Regular cardiac myocyte (primary cell): ENCODE measurements around the gene FKBP2. TPM values are rescaled to one million over a fixed set of nuclear protein-coding genes. Genes with fewer than 3 reads are reported as not detected.

Source experiments
- total RNA-seq: library from RNA; depleted of rRNA; stranded (reverse); fragments of >200 nt; gene quantifications from 2 replicates; pipeline ENCODE4 v1.2.3, GENCODE V29; 2014

FKBP2 gene
- 86.8 and 87.4 TPM in 2 replicates for total RNA-seq

DNA sequence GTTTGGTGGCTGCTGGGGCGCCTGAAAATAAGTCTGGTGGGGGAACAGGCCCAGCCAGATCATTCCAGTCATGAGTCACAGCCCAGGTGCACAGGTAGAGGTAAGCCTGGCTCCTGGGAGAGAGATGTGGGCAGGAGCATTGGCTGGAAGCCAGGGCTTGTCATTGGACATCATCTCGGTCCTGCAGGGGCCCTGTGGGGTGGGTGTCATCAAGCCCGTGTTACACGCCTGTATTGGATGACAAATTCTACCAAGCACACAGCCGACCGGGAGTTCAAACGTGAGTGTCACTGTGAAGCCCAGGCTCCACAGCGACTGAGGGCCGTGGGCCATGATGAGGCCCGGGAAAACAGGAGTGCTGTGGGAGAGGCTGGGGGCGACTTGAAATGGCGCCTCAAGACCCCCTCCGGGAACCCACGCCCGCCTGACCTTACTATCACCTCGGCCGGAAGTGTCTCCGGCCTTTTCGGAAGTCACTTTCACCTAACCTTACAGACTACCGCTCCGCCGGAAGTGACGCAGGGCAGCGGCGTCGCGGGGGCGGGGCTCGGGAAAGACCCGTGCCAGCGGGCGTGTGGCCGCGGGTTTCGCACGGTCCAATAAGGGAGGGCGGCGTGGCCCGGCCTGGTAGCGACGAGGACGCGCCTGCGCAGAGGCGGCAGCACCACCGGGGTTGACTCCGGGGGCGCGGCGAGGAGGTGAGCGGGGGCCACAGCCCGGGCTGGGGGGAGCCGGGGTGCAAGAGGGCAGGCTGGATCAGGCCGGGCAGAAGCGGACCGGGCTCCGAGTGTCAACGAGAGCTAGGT, at the start of gene FKBP2:
Gene FKBP2 (plus strand): TSS at position 661 of the 806 bp plus-strand sequence. CDS start 1,293 bp downstream, outside the sequence.

DNA sequence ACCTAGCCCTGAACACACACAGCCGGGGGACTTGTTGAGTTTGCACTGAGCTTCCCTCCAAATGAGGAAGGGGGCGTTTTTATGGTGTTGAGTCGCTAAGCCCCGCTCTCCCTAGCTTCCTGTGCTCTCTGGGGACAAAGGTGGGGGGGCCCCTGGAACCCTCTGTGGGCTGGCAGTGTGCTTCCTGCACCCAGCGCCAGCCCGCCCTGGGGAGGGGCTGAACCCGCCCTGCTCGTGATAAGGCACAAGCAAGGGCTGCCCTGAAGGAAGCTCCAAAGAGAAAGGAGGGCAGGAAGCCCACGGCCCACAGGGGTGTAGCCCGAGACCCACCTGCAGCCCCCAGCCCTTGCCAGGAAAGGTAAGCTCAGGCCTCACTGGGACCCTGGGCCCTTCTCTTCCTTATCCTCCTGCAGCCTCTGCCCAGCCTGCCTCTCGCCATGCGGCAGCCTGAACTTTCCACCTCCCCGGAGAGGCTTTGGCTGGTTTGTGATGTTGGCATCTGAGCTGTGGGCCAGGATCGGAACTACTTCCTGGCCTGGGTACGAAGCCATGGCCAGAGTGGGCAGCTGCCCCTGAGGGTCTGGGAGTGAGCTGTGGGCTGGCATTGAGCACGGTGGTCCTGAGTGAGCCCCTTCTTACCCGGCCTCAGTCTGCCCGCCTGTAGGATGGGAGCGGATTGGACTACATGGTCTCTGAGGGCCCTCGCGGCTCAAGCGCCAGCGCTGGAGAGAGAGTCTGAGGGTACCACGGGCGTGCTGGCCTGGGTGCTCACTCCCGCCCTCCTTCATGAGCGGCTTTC, 34.2 kb upstream of the FKBP2 start, which contains the start of gene FERMT3:
Gene FERMT3 (plus strand): TSS at position 265 of the 799 bp plus-strand sequence. CDS start 644 bp downstream, outside the sequence.

DNA sequence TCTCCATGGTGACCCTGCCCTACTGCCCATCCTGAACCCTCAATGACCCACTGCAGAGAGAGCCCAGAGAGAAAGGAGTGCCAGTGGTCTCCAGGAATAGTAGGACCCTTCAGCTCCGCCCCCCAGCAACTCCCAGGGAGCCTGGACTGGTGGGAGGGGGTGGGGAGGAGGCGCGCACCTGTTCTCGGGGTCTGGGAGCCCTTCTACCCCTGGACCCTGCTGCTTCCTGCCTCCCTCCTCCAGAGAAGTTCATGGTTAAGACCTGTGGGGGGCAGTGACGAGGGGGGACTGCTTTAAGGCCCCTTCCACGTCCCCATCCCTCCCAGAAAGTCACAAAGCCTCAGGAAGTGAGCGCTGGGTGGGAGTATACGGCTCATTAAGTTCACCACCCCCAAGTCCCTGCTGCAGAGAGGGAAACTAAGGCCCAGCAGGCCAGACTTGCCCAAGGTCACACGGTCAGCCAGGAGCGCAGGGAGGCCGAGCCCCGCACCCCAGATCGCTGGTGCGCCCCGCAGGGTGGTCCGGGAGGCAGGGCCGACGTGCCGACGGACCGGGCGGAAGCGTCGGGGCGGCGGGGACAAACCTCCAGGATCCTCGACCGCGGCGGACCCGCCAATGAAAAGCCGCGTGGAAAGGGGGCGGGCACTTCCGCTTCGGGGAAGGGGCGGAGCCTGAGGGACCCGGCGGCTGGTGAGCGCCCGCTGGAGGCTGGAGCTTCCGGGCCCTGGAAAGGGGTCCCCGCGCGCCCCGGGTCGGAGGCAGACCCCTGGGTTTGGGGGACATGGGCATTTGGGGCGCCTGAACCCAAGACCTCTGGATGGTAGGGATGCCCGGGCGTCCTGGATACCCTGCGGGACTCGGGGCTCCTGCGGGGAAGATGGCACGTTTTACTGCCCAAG, 15.0 kb upstream of the FKBP2 start, which contains the start of the genes NUDT22 and TRPT1:
Gene NUDT22 (plus strand): TSS at position 667 of the 899 bp plus-strand sequence. CDS start 379 bp downstream, outside the sequence.
Gene TRPT1 (minus strand): TSS at position 579 of the 899 bp plus-strand sequence. CDS start 326 bp downstream, at position 253.

DNA sequence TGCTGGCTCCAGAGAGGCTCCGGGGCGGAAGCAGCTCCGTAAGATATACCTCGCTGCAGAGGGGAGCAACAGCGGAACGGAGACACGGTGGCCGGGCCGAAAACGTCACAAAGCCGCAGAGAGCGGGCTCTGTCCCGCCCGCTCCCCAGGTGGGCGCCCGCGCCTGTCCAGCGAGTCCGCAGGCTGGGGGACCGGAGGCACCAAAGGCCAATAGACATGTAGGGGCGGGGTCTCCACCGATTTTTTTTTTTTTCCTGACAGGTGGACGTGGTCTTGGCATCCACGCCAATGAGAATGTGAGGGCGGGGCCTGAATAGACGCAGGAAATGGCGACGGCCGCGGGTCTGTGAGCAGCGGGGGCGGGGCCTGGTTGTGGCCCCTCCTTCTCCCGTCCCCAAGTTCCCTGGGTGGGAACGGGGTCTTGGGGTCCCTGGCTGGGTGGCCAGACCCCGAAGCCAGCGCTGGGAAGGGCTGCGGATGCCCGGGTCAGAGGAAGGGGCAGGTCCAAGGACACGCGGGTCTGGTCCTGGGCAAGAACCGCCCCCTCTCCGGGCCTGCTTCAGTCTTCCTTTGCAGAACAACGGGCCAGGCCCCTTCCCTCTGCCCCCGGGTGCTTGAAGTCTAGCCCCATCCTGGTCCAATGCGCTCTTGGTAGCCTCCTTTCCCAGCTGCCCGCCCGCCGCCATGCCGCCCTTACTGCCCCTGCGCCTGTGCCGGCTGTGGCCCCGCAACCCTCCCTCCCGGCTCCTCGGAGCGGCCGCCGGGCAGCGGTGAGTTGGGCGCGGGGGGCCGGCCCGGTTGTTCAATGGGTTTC, 10.5 kb upstream of the FKBP2 start, which contains the start of gene DNAJC4:
Gene DNAJC4 (plus strand): TSS at position 378 of the 814 bp plus-strand sequence. CDS start 307 bp downstream, at position 685.

DNA sequence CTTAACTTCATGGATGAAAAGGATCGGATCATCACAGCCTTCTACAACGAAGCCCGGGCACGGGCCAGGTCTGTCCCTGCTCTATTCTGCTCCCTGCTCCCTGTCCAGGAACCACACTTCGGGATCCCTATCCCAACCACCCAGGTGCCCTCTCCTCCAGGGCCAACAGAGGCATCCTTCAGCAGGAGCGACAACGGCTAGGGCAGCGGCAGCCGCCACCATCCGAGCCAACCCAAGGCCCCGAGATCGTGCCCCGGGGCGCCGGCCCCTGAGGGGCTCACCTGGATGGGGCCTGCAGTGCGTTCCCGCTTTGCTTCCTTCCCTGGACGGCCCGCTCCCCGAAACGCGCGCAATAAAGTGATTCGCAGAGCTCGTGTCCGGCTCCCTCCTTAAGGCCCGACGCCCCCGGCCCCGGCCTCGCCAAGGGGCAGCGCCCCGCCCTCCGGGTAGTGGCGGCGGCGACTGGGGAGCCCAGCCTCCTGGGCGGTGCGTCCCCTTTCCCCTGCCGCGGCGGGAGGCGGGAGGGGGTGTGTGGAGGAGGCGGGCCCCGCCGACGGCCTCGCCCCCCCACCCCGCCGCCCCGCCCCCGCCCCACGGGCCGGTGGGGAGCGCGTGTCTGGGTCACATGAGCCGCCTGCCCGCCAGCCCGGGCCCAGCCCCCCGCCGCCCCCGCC, 6.8 kb upstream of the FKBP2 start, which contains the start of gene VEGFB:
Gene VEGFB (plus strand): TSS at position 672 of the 674 bp plus-strand sequence. CDS start 250 bp downstream, outside the sequence.

DNA sequence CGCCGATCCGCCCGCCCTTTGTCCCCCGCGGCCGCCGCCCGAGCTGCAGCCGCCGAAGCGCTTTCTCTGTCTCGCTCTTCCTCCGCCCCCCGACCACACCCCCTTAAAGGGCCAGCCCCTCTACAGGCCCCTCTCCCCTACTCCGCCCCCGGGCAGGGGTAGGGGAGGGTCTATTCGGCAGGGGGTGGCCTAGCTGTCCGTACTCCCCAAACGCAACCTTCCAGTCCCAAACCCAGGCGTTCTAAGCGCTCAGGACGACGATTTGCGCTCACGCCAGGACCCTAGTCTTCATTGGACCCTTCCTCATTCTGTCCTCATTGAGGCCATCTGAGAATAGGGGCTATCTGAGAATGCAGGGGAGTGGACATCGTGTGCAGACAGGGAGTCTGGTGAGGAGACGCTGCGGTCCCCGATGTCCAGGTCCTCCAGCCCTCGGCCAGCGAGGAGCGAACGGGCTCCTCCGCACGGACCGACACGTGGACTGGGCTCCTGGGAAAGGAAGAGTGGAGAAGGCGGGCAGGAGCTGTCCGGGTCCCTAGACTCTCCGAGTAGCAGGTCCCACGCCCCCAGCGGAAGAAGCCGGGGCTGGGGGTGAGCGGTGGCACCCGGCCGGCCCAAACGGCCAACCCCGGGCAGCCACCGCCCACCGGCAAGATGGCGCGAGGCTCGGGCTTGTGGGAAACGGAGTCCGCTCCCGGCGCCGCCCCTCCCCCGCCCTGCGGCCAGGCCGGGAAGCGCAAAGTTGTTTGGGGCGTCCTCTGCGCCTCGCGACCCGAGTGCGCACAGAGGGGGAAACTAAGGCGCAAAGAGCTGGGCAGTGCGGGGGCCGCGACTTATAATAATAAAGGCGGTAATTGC, 6.2 kb downstream of the FKBP2 start, which contains the start of gene PPP1R14B:
Gene PPP1R14B (minus strand): TSS at position 73 of the 858 bp plus-strand sequence. CDS start 270 bp downstream, outside the sequence.

DNA sequence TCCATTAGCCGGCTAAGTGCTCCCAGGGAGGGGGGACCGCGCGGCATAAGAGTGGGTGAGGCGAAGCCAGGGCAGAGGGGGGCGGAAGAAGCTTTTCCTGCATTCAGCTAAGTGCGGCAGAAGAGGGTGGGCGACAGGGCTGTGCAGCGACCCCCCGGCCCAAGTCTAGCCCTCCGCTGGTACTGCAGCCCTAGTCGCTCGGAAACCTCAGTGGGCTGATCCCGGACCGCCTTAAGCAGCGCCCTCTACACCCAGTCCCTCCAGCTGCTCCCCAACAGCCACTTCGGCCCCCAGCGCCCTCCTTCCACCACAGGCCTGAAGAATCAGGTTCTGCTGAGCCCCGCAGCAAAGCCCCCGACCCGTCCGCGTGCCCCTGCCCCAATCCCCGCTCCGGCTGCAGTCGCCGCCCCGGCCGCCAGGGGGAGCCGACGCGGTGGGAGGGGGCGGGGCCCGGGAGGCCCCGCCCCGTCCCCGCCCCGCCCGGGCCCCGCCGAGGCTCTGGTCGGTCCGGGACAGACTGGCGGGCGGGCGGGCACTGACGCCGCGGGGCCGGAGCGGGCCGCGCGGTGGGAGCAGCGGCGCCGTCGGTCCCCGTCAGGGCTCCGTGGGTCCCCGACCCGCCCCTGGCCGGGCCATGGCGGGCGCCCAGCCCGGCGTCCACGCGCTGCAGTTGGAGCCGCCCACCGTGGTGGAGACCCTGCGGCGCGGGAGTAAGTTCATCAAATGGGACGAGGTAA, 10.3 kb downstream of the FKBP2 start, which contains the start of gene PLCB3:
Gene PLCB3 (plus strand): TSS at position 515 of the 737 bp plus-strand sequence. CDS start 120 bp downstream, at position 635.

DNA sequence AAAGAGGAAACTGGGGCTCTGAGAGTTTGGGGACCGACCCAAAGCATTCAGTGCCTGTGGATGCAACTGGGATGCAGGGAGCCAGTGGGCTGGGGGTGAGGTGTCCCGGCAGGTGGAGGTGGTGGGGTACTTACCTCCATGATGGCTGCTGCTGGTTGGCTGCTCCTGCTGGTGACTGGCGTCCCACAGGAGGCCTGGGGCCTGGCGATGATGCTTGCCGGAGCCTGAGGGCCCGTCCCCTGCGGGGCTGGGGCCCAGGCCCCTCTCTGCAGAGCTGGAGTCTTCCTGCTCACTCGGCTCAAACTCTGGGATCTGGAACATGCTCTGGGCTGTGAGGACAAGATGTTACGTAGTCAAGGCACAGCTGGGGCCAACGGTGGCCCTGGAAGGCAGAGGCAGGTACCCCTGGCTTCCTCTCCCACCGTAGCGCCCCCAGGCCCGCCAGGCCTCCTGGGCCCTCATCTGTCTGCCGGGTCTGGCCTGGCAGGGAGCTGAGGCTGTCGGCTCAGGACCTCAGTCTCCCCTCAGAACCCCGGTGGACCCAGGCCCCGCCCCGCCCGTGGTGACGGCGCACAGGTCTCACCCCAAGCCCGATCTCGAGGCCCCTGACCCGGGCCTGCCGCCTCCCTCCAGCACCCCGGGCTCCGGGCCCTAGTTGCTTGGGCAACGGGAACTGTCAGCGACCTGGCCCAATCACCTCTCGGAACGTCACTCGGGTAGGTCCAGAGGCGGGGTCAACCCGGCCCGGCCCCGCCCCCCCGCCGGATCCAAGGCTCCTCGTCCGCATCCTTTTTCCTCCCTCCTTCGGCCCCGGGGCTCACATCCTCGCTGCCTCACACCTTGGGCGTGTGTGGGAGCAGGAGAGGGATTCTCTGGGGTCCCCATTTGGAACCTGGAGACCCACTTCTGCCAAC, 43.4 kb downstream of the FKBP2 start, which contains the start of gene BAD:
Gene BAD (minus strand): TSS at position 618 of the 914 bp plus-strand sequence. CDS start 297 bp downstream, at position 321.

DNA sequence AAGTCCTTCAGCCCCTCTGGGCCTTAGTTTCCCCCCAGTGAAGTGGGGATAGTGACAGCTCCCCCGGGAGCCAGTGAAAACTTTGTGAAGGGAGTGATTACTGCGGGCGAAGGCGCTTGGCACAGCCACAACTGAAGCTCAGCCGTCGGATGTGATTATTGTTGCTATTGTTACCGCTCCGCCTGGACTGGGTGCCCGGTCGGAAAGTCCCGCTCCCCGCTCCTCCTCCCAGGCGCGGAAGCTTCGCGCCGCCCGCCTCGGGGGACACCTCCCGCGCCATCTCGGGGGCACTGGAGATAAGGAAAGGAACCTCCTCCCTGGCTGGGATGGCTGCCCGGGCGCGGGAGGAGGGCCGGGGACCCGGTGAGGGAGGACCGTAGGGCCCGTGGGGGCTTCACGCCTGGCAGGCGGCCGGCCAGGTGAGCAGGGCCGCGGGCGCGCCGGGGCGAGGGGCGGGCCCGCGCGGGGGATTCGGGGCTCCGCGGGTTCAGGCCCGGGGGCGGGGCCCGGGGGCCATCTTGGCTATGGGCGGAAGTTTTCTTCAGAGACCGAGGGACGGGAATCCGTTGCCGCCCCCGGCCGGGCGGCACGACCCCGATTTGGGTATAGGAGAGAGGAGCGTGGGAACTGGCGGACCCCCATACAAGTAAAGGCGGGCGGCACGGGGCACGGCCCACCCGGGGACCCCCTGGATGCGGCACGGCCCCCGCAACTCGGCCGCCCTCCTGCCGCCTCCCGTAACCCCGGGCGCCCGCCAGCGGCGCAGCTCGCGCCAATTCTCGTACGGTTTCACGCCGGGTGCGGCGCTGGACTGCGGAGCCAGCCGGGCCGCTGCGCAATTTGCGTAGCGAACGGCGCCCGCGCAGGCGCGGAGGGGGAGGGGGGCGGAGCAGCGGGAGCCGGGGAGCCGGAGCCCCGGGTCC, 44.3 kb downstream of the FKBP2 start, which contains the start of gene GPR137:
Gene GPR137 (plus strand): TSS at position 887 of the 923 bp plus-strand sequence. CDS start 677 bp downstream, outside the sequence.

DNA sequence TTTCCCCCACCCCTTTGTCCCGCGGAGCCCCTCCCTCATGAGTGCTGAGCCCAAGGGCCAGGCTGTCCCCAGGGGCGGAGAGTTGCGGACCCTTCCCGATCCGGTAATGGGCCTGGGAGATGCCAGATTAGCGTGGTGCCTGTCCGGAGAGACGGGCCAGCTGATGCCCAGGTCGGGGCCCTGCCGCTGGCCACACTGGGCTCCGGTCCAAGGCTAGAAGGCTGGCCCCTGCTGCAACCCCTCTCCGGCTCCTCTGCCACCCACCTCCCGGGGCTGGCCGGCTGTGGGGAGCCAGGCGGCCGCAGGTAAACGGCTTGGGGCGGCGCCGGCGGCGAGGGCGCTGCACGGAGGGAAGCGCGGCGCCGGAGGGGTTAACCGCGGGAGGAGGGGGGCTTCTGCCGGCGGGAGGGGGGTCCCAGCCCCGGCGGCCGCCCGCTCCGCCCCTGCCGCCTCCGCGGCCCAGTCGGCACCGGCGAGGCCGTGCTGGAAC, 50.4 kb downstream of the FKBP2 start, which contains the start of gene KCNK4:
Gene KCNK4 (plus strand): TSS at position 41 of the 490 bp plus-strand sequence. CDS start 1,717 bp downstream, outside the sequence.

Other genes with a start within 250 kb of the FKBP2 start
- not detected in 2 replicates for gene FLRT1, start 205.2 kb upstream of the FKBP2 start, total RNA-seq
- 8.1 and 21.7 TPM in 2 replicates for gene MACROD1, start 75.0 kb upstream of the FKBP2 start, total RNA-seq
- 125 and 414 TPM in 2 replicates for gene STIP1, start 54.9 kb upstream of the FKBP2 start, total RNA-seq
- gene FERMT3, start 34.4 kb upstream of the FKBP2 start, total RNA-seq, result 6.7 and 9.6 TPM in 2 replicates
- gene TRPT1, start 14.9 kb upstream of the FKBP2 start, total RNA-seq, result 37.0 and 48.2 TPM in 2 replicates
- 61.7 and 73.2 TPM in 2 replicates for gene NUDT22, start 14.8 kb upstream of the FKBP2 start, total RNA-seq
- gene DNAJC4, start 10.5 kb upstream of the FKBP2 start, total RNA-seq, result 8.5 and 9.2 TPM in 2 replicates
- gene VEGFB, start 6.5 kb upstream of the FKBP2 start, total RNA-seq, result 14.6 and 17.2 TPM in 2 replicates
- 191 and 431 TPM in 2 replicates for gene PPP1R14B, start 5.8 kb downstream of the FKBP2 start, total RNA-seq
- 33.0 and 75.5 TPM in 2 replicates for gene PLCB3, start 10.4 kb downstream of the FKBP2 start, total RNA-seq
- 41.0 and 51.0 TPM in 2 replicates for gene BAD, start 43.6 kb downstream of the FKBP2 start, total RNA-seq
- gene GPR137, start 44.8 kb downstream of the FKBP2 start, total RNA-seq, result 7.7 and 8.2 TPM in 2 replicates
- not detected in 2 replicates for gene KCNK4, start 50.2 kb downstream of the FKBP2 start, total RNA-seq
- 0.28 TPM in 1 of 2 replicates, not detected in the other for gene CATSPERZ, start 59.3 kb downstream of the FKBP2 start, total RNA-seq
- 31.9 and 36.4 TPM in 2 replicates for gene ESRRA, start 64.4 kb downstream of the FKBP2 start, total RNA-seq
- 260 and 325 TPM in 2 replicates for gene TRMT112, start 76.5 kb downstream of the FKBP2 start, total RNA-seq
- 261 and 263 TPM in 2 replicates for gene PRDX5, start 77.0 kb downstream of the FKBP2 start, total RNA-seq
- gene CCDC88B, start 99.1 kb downstream of the FKBP2 start, total RNA-seq, result 1.2 and 2.3 TPM in 2 replicates
- gene RPS6KA4, start 118.1 kb downstream of the FKBP2 start, total RNA-seq, result 29.0 and 61.3 TPM in 2 replicates